Nucleus accumbens (tissue), 56 donors: ENCODE results near the gene KLHL17.
A peak's percentile ranks its signal among the peaks of the same experiment; 100 is the strongest.
"Not testable (repeated sequence)": the region's sequence is repeated elsewhere in the genome, so short reads cannot be mapped to it uniquely, and the experiment has no call there.

Experiments used
- DNase-seq, 56 donors: peaks; one replicate each; lab custom pipeline; 2025; lab: John Stamatoyannopoulos, UW

Gene KLHL17

GRCh38 chr1:995665-996633 lies 35.6 kb downstream of the KLHL17 start:
- no peak for DNase-seq

- no peak for DNase-seq
Measured at GRCh38 chr1:996851-997712, 36.7 kb downstream of the KLHL17 start.

GRCh38 chr1:997713-997992 lies 37.3 kb downstream of the KLHL17 start:
- DNase-seq = no peak

DNA sequence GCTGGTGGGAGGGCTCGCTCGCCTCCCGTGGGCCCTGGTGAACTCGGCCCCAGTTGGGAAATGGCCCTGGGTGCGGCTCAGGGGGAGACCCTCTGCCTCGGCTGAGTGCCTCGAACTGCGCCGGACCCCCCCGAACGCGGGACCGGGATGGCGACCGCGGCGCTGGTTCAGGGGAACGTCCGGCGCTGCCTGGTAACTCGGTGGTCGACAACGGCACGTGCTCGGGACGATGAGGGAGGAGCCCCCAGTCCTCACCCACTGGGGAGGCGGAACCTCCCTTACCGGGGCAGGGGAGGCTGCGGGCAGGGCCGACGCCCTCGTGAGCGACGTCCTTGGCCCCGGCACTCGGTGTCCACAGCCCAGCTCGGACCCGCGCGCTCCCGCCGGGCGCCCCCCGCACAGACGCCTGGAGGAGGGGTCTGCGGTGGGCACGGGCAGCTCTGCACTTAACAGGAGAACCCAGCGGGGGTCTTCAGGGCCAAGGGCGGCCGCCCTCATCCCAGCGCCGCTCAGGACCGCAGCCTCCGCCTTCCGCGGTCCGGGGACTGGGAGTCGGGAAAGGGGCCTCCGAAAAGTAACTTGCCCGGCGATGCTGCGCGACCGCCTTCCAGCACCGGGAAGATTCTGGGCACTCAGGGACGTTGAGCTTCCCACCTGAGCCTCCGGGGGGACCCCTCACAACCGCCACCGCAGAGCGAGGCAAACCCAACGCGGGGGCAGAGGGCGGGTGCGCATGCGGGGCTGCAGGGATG lies 37.8 kb downstream of the KLHL17 start:
- peak in 2 of 56 donors; percentile 18 to 25 for DNase-seq

DNA sequence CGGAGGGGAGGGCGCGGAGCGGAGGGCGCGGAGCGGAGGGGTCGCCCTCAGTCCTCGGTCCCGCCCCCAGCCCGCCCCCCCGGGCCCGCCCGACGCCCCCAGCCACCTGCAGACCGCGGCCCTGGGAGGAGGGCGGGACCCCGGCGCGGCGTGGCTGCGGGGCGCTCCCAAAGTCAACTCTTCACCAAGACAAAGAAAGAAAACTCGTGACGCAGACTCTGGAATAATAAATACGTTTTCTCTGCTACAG lies 38.3 kb downstream of the KLHL17 start:
- peak in 8 of 56 donors; percentile 17 to 71 (median 32) for DNase-seq

GRCh38 chr1:998995-999724 lies 38.8 kb downstream of the KLHL17 start:
- DNase-seq = peak in 2 of 56 donors; percentile 35 to 70

DNA sequence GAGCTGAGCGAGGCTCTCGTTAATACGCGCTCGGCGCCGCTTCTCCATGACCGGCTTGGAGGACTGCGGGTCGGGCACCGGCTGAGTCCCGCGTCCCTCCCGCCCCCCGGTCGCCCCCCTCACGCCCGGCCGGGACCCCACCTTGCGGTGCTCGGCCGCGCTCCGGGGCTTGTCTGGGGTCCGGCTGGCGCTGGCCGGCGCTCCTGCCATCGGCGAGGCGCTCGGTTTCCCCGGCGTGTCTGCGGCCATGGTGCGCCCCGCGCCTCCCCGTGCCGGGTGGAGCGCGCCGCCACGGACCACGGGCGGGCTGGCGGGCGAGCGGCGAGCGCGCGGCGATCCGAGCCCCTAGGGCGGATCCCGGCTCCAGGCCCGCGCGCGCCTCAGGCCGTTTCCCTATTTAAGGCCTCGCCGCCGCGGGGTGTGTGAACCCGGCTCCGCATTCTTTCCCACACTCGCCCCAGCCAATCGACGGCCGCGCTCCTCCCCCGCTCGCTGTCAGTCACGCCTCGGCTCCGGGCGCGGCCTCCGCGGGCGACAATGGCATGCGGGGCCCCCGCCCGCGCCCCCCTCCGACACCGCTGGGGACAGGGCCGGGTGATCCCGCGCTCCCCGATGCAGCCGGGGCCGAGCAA lies 39.5 kb downstream of the KLHL17 start, which contains the start of gene HES4:
TSS of gene HES4 (minus strand) at position 373 of the 632 bp plus-strand sequence. CDS start at position 249, 124 bp downstream.
- peak in 50 of 56 donors; percentile 12 to 91 (median 70) for DNase-seq

DNA sequence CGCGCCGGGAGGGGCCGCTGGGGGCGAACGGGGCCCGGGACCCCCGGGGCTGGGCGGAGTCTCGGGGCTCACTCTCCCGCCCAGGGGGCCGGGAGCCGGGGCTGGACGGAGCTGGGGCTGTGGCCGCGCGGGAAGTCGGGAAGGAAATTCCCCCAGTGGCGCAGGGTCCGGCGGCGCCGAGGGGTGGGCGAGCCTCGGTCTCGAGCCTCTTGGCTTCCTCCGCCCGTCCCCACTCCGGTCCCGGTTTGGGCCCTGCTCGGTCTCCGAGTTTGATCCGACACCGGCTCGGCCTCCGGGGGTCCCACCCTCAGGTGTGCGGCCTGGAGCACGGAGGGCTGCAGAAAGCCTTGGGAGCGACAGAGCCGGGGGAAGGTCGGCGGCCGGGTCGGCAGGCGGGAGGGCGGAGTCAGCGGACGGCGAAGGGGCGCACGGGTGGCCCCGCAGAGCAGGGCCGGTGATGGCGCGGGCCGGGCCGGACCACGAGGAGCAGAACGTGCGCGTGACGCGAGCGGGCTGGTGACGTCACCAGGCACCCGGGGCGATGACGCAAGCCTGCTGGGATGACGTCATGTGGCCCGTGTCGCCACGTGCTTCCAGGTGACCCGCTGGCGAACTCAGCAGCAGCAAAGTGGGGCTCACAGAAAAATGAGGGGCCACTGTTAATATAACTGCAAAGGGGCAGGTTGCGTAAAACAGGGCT lies 40.1 kb downstream of the KLHL17 start:
- DNase-seq = peak in 38 of 56 donors; percentile 27 to 86 (median 60)

DNA sequence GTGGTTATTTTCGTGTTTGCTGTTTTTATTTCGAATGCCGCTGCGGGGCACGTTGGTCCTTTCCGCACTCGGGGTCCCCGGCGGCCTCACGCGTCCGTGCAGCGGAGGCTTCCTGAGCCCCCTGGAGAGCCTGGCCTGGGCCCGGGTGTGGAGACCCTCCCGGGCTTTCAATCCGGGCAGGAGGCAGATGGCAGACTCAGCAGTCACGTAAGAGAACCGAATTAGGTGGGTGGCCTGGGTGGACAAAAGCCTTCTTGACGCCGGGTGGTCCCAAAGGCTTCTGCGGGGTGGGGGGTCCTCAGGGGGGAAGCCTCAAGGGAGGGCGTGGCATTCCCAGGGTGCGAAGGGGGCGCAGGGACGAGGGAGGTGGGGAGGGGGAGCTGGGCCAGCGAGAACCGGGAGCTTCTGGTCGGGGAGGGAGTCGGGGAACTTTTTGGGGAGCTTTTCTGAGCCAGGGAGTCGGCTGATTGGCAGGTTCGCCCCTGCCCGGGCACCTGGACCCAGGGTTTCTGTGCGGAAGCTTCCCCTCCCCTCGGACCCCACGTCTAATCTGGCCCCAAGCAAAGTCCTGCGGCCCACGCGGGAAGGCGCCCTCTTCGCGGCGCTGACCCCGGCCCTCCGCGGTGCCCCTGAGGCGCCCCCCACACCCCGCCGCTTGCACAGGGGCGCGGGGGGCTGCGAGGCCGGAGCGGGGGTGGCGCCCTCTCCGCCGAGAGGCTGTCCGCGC lies 40.8 kb downstream of the KLHL17 start:
- DNase-seq = peak in 1 of 56 donors; percentile 41

DNA sequence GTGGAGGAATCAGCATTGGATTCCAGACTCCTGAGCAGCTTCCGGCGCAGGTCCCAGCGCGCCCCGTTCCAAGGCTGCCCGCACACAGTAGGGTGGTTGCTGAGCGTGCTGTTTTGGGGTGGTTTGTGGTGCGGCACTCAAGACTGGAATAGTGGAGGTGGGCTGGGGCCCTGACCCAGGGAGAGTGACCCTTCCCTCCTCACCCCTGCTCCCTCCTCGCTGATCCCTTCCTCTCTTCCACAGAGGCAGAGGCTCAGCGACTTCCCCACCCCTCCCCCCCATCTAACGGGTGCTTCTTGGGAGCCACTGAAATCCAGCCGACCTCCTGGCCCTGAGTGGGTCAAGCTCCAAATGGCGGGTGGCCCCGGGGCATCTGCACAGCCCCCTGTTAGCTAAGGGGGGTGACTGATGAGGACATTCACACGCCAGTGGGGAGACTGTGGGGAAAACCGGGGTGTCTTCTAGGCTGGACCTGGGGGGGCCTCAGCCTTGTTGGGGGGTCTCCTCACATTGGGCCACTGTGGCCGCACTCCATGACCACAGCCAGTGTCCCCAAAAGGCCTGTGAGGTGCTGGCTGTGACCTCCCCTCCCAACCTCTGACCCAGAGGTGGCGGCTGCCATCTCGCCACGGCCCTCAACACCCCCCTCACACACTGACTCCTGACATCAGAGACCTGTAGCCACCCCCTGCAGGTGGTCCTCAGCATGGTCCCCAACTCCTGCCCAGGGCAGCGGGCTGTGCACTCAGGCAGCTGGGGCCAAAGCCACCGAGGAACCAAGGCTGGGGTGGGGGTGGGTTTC lies 43.4 kb downstream of the KLHL17 start:
- no peak for DNase-seq

DNA sequence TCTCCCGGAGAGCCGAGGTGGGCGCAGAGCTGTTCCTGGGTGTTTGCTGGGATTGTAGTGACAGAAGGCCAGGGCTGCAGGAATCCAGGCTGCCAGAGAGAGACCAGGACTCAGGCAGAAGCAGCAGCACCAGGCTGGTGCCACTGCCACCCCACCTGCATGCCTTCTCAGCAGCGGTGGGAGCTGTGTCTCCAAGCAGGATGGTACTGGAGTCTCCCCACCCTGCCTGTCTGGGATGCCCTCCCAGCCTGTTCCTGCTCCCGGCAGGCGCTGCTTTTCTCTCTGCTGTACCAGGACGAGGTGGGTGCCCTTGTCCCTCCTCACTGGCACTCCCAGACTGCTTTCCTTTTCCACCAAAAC lies 44.0 kb downstream of the KLHL17 start:
- DNase-seq = no peak

DNA sequence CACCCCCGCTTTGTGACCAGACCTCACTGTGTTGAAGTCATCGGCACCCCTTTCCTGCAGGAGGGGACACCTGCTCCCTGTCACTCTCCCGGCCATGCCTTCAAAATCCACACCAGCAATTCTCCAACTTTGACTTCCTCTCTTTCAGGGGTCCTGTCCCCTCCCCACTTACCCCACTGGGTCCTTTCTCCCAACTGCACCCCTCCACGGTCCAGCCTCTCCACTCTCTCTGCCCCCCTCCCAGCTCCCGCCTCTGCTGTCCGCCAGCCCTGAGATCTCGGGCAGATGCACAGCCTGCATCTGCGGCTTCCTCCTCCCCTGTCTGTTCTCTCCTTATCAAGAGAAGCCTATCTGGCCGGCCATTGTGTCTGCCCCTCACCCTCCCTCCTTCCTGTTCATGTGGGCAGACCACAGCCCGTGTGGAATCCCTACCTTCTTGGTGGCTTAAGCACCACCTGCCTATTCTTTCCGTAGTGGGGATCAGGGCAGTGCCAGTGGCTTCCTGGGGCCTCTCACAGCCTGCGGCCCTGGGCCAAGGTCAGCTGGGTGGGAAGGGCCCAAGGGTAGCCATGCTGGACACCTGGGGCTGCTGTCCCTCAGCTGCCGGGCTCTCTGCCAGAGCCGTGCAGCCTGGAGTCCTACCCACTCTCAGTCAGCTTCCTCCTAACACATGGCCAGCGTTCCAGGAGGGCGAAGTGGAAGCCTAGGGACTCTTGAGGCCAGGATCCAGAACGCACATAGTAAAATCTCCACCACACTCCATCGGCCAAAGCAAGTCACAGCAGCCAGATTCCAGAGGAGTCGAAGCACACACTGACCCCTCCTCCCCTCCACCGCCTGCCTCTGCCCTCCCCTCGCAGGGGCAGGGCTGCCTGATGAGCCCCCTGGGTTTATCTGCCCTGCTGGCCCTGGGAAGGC lies 44.7 kb downstream of the KLHL17 start:
- DNase-seq = no peak

- DNase-seq = no peak
Measured at GRCh38 chr1:1005774-1006304, 45.5 kb downstream of the KLHL17 start.

DNA sequence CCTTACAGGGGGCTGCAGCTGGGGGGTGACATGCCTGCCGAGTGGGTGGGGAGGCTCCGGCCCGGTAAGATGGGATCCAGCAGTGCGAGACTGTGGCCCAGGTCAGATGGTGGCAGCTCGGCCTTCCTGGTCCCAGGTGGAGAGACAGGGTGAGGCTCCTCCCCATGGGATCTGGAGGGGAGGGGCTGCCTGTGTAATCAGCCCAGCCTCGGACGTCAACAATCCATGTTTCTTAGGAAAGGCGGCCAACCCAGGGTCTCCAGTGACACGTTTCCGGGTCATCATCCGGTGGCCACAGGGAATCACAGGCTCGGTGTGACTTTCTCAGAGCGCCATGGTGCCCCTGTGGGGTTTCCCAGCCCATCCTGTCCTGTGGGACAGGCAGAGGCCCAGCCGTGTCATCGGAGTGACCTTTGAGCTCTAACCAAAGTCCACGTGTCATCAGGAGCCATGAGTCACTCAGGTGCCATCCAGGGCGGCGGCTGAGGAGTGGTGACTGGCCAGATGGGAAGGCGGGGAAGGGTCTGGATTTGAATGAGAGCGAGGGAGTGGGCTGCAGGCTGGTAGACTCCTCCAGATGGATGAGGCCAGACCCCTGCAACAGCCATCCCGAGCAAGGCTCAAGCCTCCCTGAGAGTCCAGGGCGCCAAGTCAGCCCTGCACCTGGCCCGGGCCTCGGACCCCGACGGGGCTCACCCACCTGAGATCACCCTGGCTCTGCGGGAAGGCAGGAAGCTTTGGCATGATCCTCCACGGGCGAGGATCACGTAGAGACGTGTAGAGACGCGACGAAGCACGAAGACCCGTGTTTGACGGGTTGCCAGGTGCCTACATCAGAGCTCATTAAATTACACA lies 46.1 kb downstream of the KLHL17 start:
- no peak for DNase-seq

DNA sequence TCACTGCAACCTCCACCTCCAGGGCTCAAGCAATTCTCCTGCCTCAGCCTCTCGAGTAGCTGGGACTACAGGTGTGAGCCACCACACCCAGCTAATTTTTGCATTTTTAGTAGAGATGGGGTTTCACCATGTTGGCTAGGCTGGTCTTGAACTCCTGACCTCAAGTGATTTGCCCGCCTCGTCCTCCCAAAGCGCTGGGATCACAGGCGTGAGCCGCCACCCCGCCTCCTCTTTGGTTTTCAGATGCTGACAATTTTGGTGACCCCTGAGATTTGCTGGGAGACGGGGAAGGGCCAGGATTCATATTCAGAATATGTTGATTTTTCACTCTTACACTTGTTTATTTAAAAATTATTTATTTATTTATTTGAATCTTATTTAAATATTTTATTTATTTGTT lies 49.7 kb downstream of the KLHL17 start:
- not testable (repeated sequence) for DNase-seq
